ENCODE results near the gene RGS1.
"Not testable (repeated sequence)": the region's sequence is repeated elsewhere in the genome, so short reads cannot be mapped to it uniquely, and the experiment has no call there.

Gene RGS1

DNA sequence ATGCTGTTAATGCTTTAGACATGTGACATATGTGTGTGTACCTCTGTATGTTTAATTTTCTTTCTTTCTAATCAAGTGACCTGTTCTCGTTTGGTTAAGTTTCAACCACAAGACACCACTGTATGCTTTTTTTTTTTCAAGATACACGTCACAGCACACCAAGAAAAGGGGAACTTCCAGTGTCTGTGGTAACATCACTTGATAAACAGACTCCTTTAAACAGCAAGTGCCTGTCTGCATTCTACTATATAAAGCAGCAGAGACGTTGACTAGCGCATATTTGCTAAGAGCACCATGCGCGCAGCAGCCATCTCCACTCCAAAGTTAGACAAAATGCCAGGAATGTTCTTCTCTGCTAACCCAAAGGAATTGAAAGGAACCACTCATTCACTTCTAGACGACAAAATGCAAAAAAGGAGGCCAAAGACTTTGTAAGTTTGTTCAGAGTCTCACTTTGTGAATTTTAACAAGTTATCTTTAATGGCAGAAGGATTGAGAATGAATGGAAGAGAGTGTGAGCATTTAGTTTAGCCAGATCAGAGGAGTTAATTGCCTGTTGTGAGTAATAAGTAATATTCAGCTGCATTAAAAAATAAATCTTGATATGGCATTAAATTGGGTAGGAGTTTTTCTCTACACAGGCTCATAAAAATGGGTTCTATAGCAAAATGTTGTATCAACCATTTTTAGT is at the start of gene RGS1:
Gene RGS1, plus strand, starts transcription at position 275 of the 691 bp plus-strand sequence. Its CDS starts 20 bp downstream, at position 295.
- Mint-ChIP-seq H3K36me3 (peaks cover 7% of the 10 kb centered on the region), H3K27ac (peak within 1 kb of the TSS; percentile 93), H3K4me1 (ENCODE audit: low read depth) (peaks cover 71% of the 10 kb centered on the region), H3K9me3 (ENCODE audit: low read depth) (peaks cover under 1% of the 10 kb centered on the region), H3K27me3 (no peaks in the 10 kb centered on the region), H3K4me3 (peak within 1 kb of the TSS; percentile 89)

GRCh38 chr1:192527111-192527795 is 48.3 kb upstream of the RGS1 start:
- Mint-ChIP-seq H3K4me1 (ENCODE audit: low read depth) (peaks cover 28% of the 10 kb centered on the region), H3K9me3 (ENCODE audit: low read depth) (no peaks in the 10 kb centered on the region), H3K27me3 (peaks cover 1% of the 10 kb centered on the region), H3K4me3 (no peak overlapping the region), H3K36me3 (no peaks in the 10 kb centered on the region), H3K27ac (no peak overlapping the region)

DNA sequence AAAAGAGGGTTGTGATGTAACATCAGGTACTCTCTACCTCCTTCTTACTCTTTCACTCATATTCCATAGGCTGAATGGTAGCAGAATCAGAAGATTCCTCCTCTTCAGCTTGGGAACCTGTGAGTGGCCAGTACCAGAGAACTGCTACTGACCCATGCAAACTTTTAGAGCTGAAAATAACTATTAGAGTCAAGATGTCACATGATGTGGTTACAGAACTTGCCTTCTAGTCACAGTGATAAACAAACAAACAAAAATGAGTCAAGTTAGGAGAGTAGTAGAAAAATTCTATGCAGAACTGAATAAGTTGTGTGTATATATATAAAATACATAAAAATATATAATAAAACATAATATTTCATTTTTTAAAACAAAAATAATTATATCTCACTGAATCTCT is 47.6 kb upstream of the RGS1 start:
- no peak overlapping the region for H3K4me3 Mint-ChIP-seq
- H3K4me1 Mint-ChIP-seq (ENCODE audit: low read depth): peaks cover 25% of the 10 kb centered on the region
- H3K9me3 Mint-ChIP-seq (ENCODE audit: low read depth): no peaks in the 10 kb centered on the region
- peaks cover 2% of the 10 kb centered on the region for H3K36me3 Mint-ChIP-seq
- H3K27ac Mint-ChIP-seq: no peak overlapping the region
- peaks cover 1% of the 10 kb centered on the region for H3K27me3 Mint-ChIP-seq

DNA sequence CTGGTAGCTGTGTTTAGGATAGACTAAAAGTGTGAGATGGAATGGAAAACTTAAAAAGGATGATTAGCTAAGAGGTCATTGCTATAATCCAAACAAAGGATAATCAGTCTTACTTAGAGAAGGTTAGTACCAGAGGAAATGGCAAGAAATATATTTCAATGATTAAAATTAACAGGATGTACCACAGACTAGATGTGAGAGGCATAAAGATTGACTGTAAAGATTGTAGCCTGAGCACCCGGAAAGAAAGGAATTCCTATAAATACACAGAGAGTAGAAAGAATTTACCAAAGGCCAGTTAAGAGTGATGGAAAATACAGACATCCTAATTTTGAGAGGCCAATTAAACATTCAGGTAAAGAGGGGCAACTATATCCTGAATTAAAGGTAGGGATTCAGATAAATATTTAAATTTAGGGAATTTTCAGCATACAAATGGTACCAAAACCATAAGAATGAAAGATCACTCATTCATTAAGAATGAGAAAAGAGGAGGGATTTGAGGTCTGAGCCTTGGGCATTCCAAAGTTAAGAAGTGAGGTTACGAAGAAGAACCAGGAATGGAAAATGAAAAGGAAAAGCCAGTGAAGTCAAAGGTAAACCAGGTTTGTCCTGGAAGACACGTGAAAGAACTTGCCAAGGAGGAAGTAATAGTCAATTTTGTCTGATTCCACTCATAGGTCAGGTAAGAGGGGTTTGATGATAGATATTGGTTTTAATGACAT is 46.4 kb upstream of the RGS1 start:
- no peaks in the 10 kb centered on the region for H3K9me3 Mint-ChIP-seq (ENCODE audit: low read depth)
- H3K4me3 Mint-ChIP-seq: no peak overlapping the region
- peaks cover 1% of the 10 kb centered on the region for H3K27me3 Mint-ChIP-seq
- H3K27ac Mint-ChIP-seq: peak overlapping the region; percentile 11
- peaks cover 5% of the 10 kb centered on the region for H3K36me3 Mint-ChIP-seq
- H3K4me1 Mint-ChIP-seq (ENCODE audit: low read depth): peaks cover 25% of the 10 kb centered on the region

DNA sequence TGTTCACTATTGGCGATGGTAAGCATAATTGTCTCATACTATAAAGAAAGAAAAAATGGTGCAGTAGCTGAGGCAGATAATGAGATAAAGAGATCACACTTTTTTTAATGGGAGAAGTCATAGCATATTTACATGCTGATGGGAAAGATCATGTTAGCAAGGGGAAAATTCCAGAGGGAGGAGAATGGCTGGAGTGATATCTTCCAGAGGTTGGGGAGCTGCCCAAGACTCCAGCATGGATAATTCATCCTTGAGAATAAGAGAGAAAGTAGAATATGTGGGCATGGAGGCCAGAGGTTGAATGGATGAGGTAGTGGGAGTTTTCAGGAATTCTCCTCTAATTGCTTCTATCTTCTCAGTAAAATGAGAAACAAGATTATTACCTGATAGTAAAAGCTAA is 45.8 kb upstream of the RGS1 start:
- Mint-ChIP-seq H3K27me3 (peaks cover 1% of the 10 kb centered on the region), H3K9me3 (ENCODE audit: low read depth) (no peaks in the 10 kb centered on the region), H3K27ac (peak overlapping the region; percentile 11), H3K36me3 (peaks cover 5% of the 10 kb centered on the region), H3K4me3 (no peak overlapping the region), H3K4me1 (ENCODE audit: low read depth) (peaks cover 22% of the 10 kb centered on the region)

DNA sequence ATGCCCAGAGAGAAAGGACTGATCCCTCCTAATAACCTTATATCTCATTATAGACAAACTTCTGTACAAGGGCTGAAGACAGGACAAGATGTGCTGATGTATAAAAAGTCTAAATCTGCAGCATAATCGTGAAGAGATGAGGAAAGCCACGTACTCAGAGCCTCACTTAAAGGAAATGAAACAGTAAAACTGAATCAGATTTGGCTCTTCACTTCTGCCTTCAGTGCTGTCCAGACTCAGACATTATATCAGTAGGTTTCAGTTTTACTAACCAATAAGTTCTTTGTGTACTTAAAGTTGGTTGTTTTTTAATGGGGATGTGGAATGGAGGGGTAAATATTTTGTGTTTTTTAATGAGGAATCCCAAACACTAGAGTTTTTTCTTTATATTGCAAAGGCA is 45.3 kb upstream of the RGS1 start:
- Mint-ChIP-seq H3K4me3 (no peak overlapping the region), H3K27ac (peak overlapping the region; percentile 11), H3K4me1 (ENCODE audit: low read depth) (peaks cover 22% of the 10 kb centered on the region)

GRCh38 chr1:192531037-192531703 is 44.4 kb upstream of the RGS1 start:
- not testable (repeated sequence) for H3K27me3 Mint-ChIP-seq; H3K36me3 Mint-ChIP-seq; H3K9me3 Mint-ChIP-seq (ENCODE audit: low read depth)
- peak overlapping the region; percentile 46 for H3K27ac Mint-ChIP-seq
- peaks cover 22% of the 10 kb centered on the region for H3K4me1 Mint-ChIP-seq (ENCODE audit: low read depth)
- H3K4me3 Mint-ChIP-seq: peak overlapping the region; percentile 7

More for the DNA sequence above, 45.3 kb upstream of the RGS1 start:
- peaks cover 1% of the 10 kb centered on the region for H3K27me3 Mint-ChIP-seq
- no peaks in the 10 kb centered on the region for H3K9me3 Mint-ChIP-seq (ENCODE audit: low read depth)
- peaks cover 5% of the 10 kb centered on the region for H3K36me3 Mint-ChIP-seq

DNA sequence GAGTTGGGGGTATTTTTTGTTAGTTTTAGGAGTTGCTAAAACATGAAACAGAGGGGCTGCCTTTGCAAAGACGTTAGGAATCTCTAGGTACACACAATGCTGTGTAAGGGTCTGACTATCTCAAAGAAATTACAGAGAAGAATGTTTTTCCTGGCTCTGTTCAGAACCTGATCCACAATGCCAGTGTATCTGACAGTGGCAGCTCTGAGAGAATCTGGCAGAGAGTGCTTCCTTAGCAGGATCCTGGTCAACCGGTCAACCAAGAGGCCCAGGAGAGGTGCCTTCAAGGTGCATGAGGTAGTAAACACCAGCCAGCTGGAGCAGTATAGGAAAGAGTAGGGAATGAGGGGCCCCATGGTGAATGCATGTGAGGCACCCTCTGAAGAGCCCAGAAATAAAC is 40.9 kb upstream of the RGS1 start:
- Mint-ChIP-seq H3K4me1 (ENCODE audit: low read depth) (peaks cover 39% of the 10 kb centered on the region), H3K27me3 (no peaks in the 10 kb centered on the region), H3K36me3 (peaks cover 8% of the 10 kb centered on the region), H3K4me3 (no peak overlapping the region), H3K27ac (no peak overlapping the region), H3K9me3 (ENCODE audit: low read depth) (no peaks in the 10 kb centered on the region)

- H3K27ac Mint-ChIP-seq: no peak overlapping the region
- H3K4me3 Mint-ChIP-seq: no peak overlapping the region
- peaks cover 32% of the 10 kb centered on the region for H3K4me1 Mint-ChIP-seq (ENCODE audit: low read depth)
- no peaks in the 10 kb centered on the region for H3K27me3 Mint-ChIP-seq
- no peaks in the 10 kb centered on the region for H3K9me3 Mint-ChIP-seq (ENCODE audit: low read depth)
- peaks cover 8% of the 10 kb centered on the region for H3K36me3 Mint-ChIP-seq
Observed at GRCh38 chr1:192535916-192536664, 39.5 kb upstream of the RGS1 start.

DNA sequence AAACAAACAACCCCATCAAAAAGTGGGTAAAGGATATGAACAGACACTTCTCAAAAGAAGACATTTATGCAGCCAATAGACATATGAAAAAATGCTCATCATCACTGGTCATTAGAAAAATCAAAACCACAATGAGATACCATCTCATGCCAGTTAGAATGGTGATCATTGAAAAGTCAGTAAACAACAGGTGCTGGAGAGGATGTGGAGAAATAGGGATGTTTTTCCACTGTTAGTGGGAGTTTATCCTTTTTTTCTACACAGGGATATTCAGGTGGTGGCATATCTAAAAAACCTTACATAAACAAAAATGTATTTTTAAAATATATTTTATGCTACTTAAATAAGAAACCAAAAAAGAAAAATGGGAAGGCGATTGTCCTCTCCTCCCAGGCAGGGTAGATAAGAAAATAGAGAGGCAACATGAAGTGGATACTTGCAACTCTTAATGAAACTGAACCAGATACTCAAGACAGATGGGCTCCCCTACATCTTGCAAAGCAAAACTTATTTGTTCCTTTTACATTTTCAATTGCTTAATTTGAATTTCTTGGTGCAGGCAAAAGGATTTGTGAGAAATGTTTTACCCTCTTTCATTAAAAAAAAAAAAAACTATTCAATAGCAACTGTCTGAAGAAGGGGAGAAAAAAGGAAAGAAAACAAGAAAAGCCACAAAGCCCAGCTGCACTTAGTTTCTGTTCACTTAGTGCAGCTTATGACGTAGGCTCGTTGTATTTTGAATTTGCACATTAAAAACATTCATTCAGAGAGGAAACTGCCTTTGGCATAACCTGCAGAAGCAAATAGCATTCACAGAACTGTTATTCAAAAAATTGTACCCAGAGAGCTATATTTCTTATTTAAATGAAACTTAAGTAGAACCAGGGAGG is 36.9 kb upstream of the RGS1 start:
- Mint-ChIP-seq H3K27ac (peak overlapping the region; percentile 76), H3K4me3 (peak overlapping the region; percentile 68), H3K4me1 (ENCODE audit: low read depth) (peaks cover 26% of the 10 kb centered on the region)

GRCh38 chr1:192539297-192540092 is 36.1 kb upstream of the RGS1 start:
- Mint-ChIP-seq H3K4me1 (ENCODE audit: low read depth) (peaks cover 26% of the 10 kb centered on the region), H3K27me3 (no peaks in the 10 kb centered on the region), H3K4me3 (peak overlapping the region; percentile 68), H3K9me3 (ENCODE audit: low read depth) (no peaks in the 10 kb centered on the region), H3K36me3 (peaks cover 3% of the 10 kb centered on the region), H3K27ac (peak overlapping the region; percentile 76)

More for the DNA sequence above, 36.9 kb upstream of the RGS1 start:
- H3K36me3 Mint-ChIP-seq: peaks cover 4% of the 10 kb centered on the region
- no peaks in the 10 kb centered on the region for H3K9me3 Mint-ChIP-seq (ENCODE audit: low read depth)
- no peaks in the 10 kb centered on the region for H3K27me3 Mint-ChIP-seq

DNA sequence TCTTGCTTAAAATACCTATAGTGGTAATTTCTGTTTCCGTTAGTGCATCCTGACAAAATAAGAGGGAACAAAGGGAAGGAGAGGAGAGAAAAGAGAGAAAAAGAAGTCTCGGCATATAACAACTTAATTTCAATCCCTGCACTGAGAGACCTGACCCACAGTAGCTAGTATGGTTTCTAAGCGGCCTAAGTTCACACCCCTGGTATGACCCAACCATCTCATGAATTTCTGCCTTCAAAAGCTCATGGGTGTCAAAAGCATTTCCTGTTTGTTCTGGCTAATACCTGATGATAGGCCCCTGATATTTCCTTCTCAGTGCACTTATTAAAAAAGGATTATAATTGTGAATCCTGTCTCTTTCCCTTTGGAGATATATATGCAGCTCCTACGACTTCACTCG is 32.1 kb upstream of the RGS1 start:
- Mint-ChIP-seq H3K36me3 (no peaks in the 10 kb centered on the region), H3K4me3 (no peak overlapping the region), H3K4me1 (ENCODE audit: low read depth) (peaks cover 31% of the 10 kb centered on the region), H3K27ac (no peak overlapping the region), H3K27me3 (no peaks in the 10 kb centered on the region), H3K9me3 (ENCODE audit: low read depth) (no peaks in the 10 kb centered on the region)

Data from activated naive CD8-positive, alpha-beta T cell (primary cell).